ENCODE data around the gene FMN1.

- TF ChIP-seq CTCF (IDR thresholded peaks at IDR 0.05) (no peak), POLR2A (IDR thresholded peaks at IDR 0.05) (no peak), EP300 (IDR thresholded peaks at IDR 0.05) (no peak)
These were observed 79.2 kb downstream of the FMN1 start for GRCh38 chr15:33115191-33115861.

All from upper lobe of left lung (tissue), 4 donors.